Uterus (tissue), 4 donors: Measurements from ENCODE around the gene TAS2R41. TPM values are rescaled to one million over a fixed set of nuclear protein-coding genes. Genes with fewer than 3 reads are reported as not detected.
"Not testable (repeated sequence)": the region's sequence is repeated elsewhere in the genome, so short reads cannot be mapped to it uniquely, and the experiment has no call there.

Experiments used
- DNase-seq, 2 donors: peaks; one replicate each; pipeline ENCODE4 v3.0.0-alpha.2; 2019 to 2020
- H3K27ac ChIP-seq, 2 donors: fragments of 200-600 bp; sonication (generic); 1 replicate in 1 of 2; 2 replicates in 1 of 2; pipeline ENCODE4 v1.5.1; 2016 to 2018
- H3K27me3 ChIP-seq, 2 donors: fragments of 200-600 bp; sonication (generic); one replicate each; pipeline ENCODE4 v1.5.1; 2018 to 2019; ENCODE audit warnings: control low read depth in 1 of 2
- H3K36me3 ChIP-seq, 2 donors: fragments of 200-600 bp; sonication (generic); one replicate each; pipeline ENCODE4 v1.5.1; 2019; ENCODE audit warnings: control low read depth in 1 of 2
- H3K4me1 ChIP-seq, 2 donors: fragments of 200-600 bp; sonication (generic); one replicate each; pipeline ENCODE4 v1.5.1; 2018 to 2019; ENCODE audit warnings: control low read depth in 1 of 2
- H3K4me3 ChIP-seq, 2 donors: fragments of 200-600 bp; sonication (generic); 1 replicate in 1 of 2; 2 replicates in 1 of 2; pipeline ENCODE4 v1.5.1; 2018 to 2019; ENCODE audit warnings: mild to moderate bottlenecking in 1 of 2
- H3K9me3 ChIP-seq, 2 donors: fragments of 200-600 bp; sonication (generic); one replicate each; pipeline ENCODE4 v1.5.1; 2019; ENCODE audit warnings: control low read depth in 1 of 2
- POLR2A ChIP-seq, 2 donors: fragments of 450-650 bp; IDR thresholded peaks; one replicate each; pipeline ENCODE4 v1.6.1; 2016; ENCODE audit warnings: antibody characterized with exemption in 2 of 2, mild to moderate bottlenecking in 1 of 2, moderate library complexity in 1 of 2
- intact Hi-C: fragments of 100-400 bp; cut with DNase I; formaldehyde crosslinking; loops from one replicate; pipeline ENCODE4 v1.15.1; 2023; ENCODE audit warnings: low total_unique reads
- total RNA-seq, 4 donors: library from RNA; depleted of rRNA in 3 of 4; stranded (reverse); fragments of >200 nt in 3 of 4; gene quantifications; one replicate each; pipeline versions ENCODE4 v1.1.0 to v1.2.4, GENCODE V29; 2014 to 2023
- TF ChIP-seq, protein P1 (sequence below), 4 experiments: fragments of 200-600 bp in 2 of 4; fragments of 450-650 bp in 2 of 4; sonication (generic) in 2 of 4; IDR thresholded peaks; one replicate each; pipeline ENCODE4 v1.5.1; 2016 to 2019; ENCODE audit warnings: antibody characterized with exemption in 4 of 4, mild to moderate bottlenecking in 2 of 4, moderate library complexity in 1 of 4
- donor health status: DM: yes; HTN: yes; CAD: no.

The TAS2R41 gene
- total RNA-seq, 4 donors from 2014 or later: 3.3 TPM; not detected in 3

DNA sequence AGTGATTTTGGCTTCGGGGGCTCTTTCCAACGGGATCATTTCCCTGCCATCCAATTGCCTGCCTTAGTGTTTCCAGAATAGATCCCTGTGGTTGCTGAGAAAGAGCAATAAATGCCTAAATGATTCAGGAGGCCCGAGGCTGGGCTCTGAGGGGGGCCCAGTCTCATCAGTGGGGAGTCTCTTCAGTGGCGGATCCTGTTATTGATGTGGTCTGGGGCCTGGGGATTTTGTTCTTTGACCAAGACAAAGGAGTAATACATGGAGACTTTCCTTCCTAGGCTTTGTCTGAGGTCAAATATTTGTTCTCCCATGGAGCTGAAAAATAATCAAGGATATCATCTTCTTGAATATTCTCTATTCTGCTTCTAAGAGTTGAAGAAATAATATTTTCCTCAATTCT is 40.8 kb downstream of the TAS2R41 start:
- no peak for DNase-seq
- intact Hi-C loops: no loop called here
- Histone ChIP-seq H3K36me3 (no peaks in the 10 kb centered on the region), H3K27me3 (no peaks in the 10 kb centered on the region), H3K4me3 (no peak overlapping the region), H3K4me1 (no peaks in the 10 kb centered on the region), H3K9me3 (no peaks in the 10 kb centered on the region), H3K27ac (no peak overlapping the region)
- TF ChIP-seq POLR2A (IDR thresholded peaks at IDR 0.05): no peak
- TF ChIP-seq, protein P1, sequence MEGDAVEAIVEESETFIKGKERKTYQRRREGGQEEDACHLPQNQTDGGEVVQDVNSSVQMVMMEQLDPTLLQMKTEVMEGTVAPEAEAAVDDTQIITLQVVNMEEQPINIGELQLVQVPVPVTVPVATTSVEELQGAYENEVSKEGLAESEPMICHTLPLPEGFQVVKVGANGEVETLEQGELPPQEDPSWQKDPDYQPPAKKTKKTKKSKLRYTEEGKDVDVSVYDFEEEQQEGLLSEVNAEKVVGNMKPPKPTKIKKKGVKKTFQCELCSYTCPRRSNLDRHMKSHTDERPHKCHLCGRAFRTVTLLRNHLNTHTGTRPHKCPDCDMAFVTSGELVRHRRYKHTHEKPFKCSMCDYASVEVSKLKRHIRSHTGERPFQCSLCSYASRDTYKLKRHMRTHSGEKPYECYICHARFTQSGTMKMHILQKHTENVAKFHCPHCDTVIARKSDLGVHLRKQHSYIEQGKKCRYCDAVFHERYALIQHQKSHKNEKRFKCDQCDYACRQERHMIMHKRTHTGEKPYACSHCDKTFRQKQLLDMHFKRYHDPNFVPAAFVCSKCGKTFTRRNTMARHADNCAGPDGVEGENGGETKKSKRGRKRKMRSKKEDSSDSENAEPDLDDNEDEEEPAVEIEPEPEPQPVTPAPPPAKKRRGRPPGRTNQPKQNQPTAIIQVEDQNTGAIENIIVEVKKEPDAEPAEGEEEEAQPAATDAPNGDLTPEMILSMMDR (IDR thresholded peaks at IDR 0.05): no peak

DNA sequence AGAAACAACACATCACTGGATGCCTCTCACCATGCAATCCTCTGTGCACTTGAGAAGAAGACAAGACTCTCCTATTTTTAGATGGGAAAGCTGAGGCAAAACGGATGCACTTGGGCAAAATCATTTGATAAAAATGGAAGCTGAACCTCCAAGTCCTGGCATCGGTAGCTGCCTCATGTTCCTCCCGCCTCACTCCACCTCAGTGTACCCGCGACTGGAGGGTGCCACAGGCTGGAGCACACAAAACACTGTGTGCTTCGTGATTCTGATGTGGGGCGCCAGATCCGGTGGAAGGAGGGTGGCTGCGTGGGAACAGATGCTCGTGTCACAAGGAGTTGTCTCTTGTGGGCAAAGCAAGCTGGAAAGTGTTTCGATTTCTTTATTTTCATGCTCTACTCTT is 41.3 kb downstream of the TAS2R41 start:
- Histone ChIP-seq H3K36me3 (no peaks in the 10 kb centered on the region), H3K9me3 (no peaks in the 10 kb centered on the region), H3K4me3 (no peak overlapping the region), H3K27me3 (no peaks in the 10 kb centered on the region), H3K4me1 (no peaks in the 10 kb centered on the region), H3K27ac (no peak overlapping the region)
- intact Hi-C loops: no loop called here
- TF ChIP-seq, protein P1 (IDR thresholded peaks at IDR 0.05): no peak
- no peak for TF ChIP-seq POLR2A (IDR thresholded peaks at IDR 0.05)
- no peak for DNase-seq

DNA sequence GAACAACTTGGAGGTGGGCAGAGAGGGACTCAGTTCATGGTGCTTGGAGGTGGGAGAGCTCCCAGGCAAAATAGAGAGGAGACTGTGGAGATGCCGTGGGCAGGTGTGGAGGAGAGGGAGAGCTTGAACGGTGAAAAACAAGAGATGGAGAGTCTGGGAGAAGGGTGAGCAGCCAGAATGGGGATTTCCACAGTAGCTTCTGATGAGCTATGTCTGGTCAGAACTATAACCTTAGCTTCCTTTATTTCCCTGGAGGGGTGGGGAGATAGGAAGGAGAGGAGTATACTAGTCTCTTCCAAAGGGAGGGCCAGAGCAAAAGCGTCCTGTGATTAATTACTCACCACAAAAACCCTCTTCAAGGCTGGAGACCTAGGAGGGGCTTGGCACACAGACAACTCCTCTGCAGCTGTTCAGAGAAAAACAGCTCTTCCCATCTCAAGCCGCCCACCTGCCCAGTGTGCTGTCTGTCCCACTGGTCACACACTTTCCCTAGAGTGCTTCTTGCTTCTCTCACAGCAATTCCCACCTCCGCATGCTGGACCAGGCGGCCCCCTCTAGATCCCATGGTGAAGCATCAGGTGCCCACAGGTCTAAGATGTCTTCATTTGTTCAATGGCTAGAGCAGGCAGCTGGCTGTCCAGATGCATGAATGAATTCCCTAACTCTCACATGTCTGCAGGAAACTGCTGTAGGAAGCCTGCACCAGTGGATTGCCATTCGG is 41.9 kb downstream of the TAS2R41 start:
- H3K36me3 ChIP-seq: no peaks in the 10 kb centered on the region
- intact Hi-C loops: no loop called here
- H3K4me1 ChIP-seq: no peaks in the 10 kb centered on the region
- no peak for TF ChIP-seq POLR2A (IDR thresholded peaks at IDR 0.05)
- TF ChIP-seq, protein P1 (IDR thresholded peaks at IDR 0.05): no peak
- no peaks in the 10 kb centered on the region for H3K9me3 ChIP-seq
- no peak overlapping the region for H3K27ac ChIP-seq
- H3K27me3 ChIP-seq: no peaks in the 10 kb centered on the region
- no peak for DNase-seq
- no peak overlapping the region for H3K4me3 ChIP-seq

DNA sequence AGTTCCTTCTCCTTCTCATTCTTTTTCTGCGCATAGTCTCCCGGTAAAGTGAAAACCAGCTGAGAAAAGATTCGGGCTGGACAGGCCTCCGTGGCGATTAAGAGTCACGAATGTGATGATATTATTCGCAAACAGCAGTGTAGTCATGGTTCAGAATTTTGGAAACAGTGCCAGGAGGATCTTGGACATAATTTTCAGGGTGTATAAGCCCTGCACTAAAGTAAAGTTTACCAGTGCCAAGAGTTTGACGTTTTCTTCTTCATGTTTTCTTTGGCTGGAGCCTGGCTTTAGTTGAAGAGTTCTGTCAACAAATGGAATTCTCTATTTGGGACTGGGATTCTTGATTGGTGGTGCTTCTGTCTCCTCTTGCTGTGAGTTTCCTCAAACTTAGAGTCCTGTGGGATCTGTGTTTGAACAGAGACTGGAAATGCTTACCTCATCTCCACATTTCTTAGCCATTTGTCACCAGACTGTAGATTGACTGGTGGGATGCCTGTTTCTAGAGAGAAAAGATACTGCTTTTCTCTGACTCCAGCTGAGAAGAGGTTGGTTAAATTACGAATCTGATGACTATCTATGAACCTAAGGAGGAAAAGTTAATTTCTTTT is 44.7 kb downstream of the TAS2R41 start:
- H3K36me3 ChIP-seq, DNase-seq, H3K27ac ChIP-seq, H3K4me3 ChIP-seq, H3K4me1 ChIP-seq, H3K27me3 ChIP-seq, intact Hi-C loops, H3K9me3 ChIP-seq: not testable (repeated sequence)

Other genes with a start within 250 kb of the TAS2R41 start
- gene GSTK1, start 214.4 kb upstream of the TAS2R41 start, total RNA-seq: 100 to 1,000 TPM in 1 of 4 donors, 10 to 100 TPM in 3; 58.2 to 173 (median 86.9) TPM
- gene TMEM139, start 192.9 kb upstream of the TAS2R41 start, total RNA-seq: 10 to 100 TPM in 1 of 4 donors, 1 to 10 TPM in 1, not detected in 2; 2.2 to 11.1 TPM
- gene CASP2, start 189.5 kb upstream of the TAS2R41 start, total RNA-seq: 10 to 100 TPM in 3 of 4 donors, 1 to 10 TPM in 1; 4.1 to 32.2 (median 24.5) TPM
- under 1 TPM in 2 of 4 donors, not detected in 2; 0.21 to 0.30 TPM for gene CLCN1, start 161.8 kb upstream of the TAS2R41 start, total RNA-seq
- 10 to 100 TPM in 1 of 4 donors, 1 to 10 TPM in 3; 1.2 to 10.6 (median 6.5) TPM for gene FAM131B, start 115.2 kb upstream of the TAS2R41 start, total RNA-seq
- gene ZYX, start 96.5 kb upstream of the TAS2R41 start, total RNA-seq: 100 to 1,000 TPM in 2 of 4 donors, 10 to 100 TPM in 2; 46.0 to 494 (median 95.9) TPM
- gene EPHA1, start 69.0 kb upstream of the TAS2R41 start, total RNA-seq: 1 to 10 TPM in 3 of 4 donors, not detected in 1; 1.3 to 5.6 (median 1.9) TPM
- 1 to 10 TPM in 1 of 4 donors, not detected in 3; 3.3 TPM for gene TAS2R60, start 34.4 kb upstream of the TAS2R41 start, total RNA-seq
- under 1 TPM in 3 of 4 donors, not detected in 1; under 0.01 to 0.28 (median 0.27) TPM for gene CTAGE15, start 93.9 kb downstream of the TAS2R41 start, total RNA-seq
- gene TCAF2, start 143.1 kb downstream of the TAS2R41 start, total RNA-seq: 10 to 100 TPM in 2 of 4 donors, 1 to 10 TPM in 2; 1.5 to 12.1 (median 7.1) TPM